SJSA1 (cell line): ENCODE measurements around the gene RAPGEF5. TPM values are rescaled to one million over a fixed set of nuclear protein-coding genes. Genes with fewer than 3 reads are reported as not detected.

Experiments used
- DNase-seq, 2 experiments: peaks; one replicate each; pipeline ENCODE4 v3.0.0-alpha.2; 2015 to 2020; ENCODE audit warnings: low spot score in 2 of 2, low read depth in 1 of 2
- H3K27ac ChIP-seq: fragments of 250-450 bp; sonication (Bioruptor Pico); 2 replicates; pipeline ENCODE4 v1.5.1; 2020; ENCODE audit warnings: mild to moderate bottlenecking, moderate library complexity
- H3K27me3 ChIP-seq: fragments of 250-450 bp; sonication (Bioruptor Pico); replicated peaks from 2 replicates; pipeline ENCODE4 v1.5.1; 2020; ENCODE audit warnings: mild to moderate bottlenecking, moderate library complexity
- H3K36me3 ChIP-seq: fragments of 250-450 bp; sonication (Bioruptor Pico); 2 replicates; pipeline ENCODE4 v1.5.1; 2020; ENCODE audit warnings: mild to moderate bottlenecking
- H3K4me1 ChIP-seq: fragments of 250-450 bp; sonication (Bioruptor Pico); replicated peaks from 2 replicates; pipeline ENCODE4 v1.6.1; 2021; ENCODE audit warnings: mild to moderate bottlenecking
- H3K4me3 ChIP-seq: fragments of 250-450 bp; sonication (Bioruptor Pico); 2 replicates; pipeline ENCODE4 v1.5.1; 2020; ENCODE audit warnings: mild to moderate bottlenecking
- H3K9me3 ChIP-seq: fragments of 250-450 bp; sonication (Bioruptor Pico); replicated peaks from 2 replicates; pipeline ENCODE4 v1.5.1; 2020; ENCODE audit warnings: mild to moderate bottlenecking
- total RNA-seq: library from RNA; depleted of rRNA; stranded (reverse); fragments of >200 nt; shearing (Covaris generic); gene quantifications from 2 replicates; pipeline ENCODE4 v1.2.3, GENCODE V29; 2014

Gene RAPGEF5
- total RNA-seq, 1 experiment from 2014 or later, result 0.03 TPM

GRCh38 chr7:22390516-22390915, 33.6 kb upstream of the RAPGEF5 start:
- Histone ChIP-seq H3K9me3 (no peaks in the 10 kb centered on the region), H3K4me3 (no peak overlapping the region), H3K27me3 (no peaks in the 10 kb centered on the region; the same call in 1 of the 2 replicates), H3K4me1 (no peaks in the 10 kb centered on the region), H3K36me3 (no peaks in the 10 kb centered on the region), H3K27ac (no peak overlapping the region)
- DNase-seq, result no peak

GRCh38 chr7:22389892-22390291, 32.9 kb upstream of the RAPGEF5 start:
- H3K36me3 ChIP-seq, result no peaks in the 10 kb centered on the region
- H3K4me1 ChIP-seq, result no peaks in the 10 kb centered on the region
- DNase-seq, result no peak

DNA sequence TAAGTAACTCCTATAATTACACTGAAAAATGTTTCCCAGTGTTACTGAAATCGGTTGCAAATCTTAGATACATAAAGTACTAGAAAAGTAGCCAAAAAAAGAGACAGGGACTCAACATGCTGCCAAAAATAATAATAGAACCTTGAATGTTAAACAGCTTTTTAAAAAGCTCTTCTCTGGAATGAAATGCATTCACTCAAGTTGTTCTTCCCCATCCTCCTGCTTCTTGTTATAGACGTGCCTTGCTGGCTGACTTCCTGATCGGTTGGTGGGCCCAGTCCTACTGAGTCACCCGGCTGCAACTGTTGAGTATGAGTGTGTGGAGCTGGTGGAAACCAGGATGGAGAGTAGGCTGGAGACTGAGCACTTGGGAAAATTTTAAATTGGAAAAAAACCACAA, 30.6 kb upstream of the RAPGEF5 start:
- no peak for DNase-seq

More at GRCh38 chr7:22389892-22390291, 32.9 kb upstream of the RAPGEF5 start:
- Histone ChIP-seq H3K9me3 (no peaks in the 10 kb centered on the region), H3K4me3 (no peak overlapping the region), H3K27me3 (no peaks in the 10 kb centered on the region; the same call in 1 of the 2 replicates), H3K27ac (no peak overlapping the region)

GRCh38 chr7:22386865-22387264, 29.9 kb upstream of the RAPGEF5 start:
- Histone ChIP-seq H3K4me1 (no peaks in the 10 kb centered on the region), H3K27me3 (peaks cover 4% of the 10 kb centered on the region; the same call in 1 of the 2 replicates), H3K9me3 (no peaks in the 10 kb centered on the region), H3K27ac (no peak overlapping the region), H3K4me3 (no peak overlapping the region), H3K36me3 (no peaks in the 10 kb centered on the region)
- no peak for DNase-seq

More for the DNA sequence above, 30.6 kb upstream of the RAPGEF5 start:
- Histone ChIP-seq H3K27me3 (peaks cover 4% of the 10 kb centered on the region; the same call in 1 of the 2 replicates), H3K36me3 (no peaks in the 10 kb centered on the region), H3K4me3 (no peak overlapping the region), H3K27ac (no peak overlapping the region), H3K4me1 (no peaks in the 10 kb centered on the region), H3K9me3 (no peaks in the 10 kb centered on the region)

DNA sequence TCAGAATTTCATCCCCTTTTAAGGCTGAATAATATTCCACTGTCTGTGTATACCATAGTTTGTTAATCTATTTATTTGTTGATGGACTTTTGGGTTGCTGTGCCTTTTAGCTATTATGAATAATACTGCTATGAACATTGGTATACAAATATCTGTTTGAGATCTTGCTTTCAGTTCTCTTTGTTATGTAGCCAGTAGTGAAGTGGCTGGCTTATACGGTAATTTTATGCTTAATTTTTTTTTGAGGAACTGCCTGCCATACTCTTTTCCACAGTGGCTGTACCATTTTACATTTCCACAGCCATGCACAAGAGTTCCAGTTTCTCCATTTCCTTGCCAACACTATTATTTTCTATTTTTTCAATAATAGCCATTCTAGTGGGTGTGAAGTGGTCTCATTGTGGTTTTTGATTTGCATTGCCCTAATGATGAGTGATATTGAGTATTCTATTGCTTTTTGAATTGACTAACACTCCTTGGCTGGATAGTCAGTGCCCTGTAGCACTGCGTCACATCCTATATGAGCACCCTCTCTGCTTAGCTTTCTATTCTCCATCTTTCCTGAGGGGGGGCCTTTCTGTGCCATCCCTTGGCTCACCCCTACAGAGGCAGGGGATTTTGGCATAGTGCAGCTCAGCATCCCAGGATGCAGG, 29.4 kb upstream of the RAPGEF5 start:
- Histone ChIP-seq H3K9me3 (no peaks in the 10 kb centered on the region), H3K36me3 (no peaks in the 10 kb centered on the region)

DNA sequence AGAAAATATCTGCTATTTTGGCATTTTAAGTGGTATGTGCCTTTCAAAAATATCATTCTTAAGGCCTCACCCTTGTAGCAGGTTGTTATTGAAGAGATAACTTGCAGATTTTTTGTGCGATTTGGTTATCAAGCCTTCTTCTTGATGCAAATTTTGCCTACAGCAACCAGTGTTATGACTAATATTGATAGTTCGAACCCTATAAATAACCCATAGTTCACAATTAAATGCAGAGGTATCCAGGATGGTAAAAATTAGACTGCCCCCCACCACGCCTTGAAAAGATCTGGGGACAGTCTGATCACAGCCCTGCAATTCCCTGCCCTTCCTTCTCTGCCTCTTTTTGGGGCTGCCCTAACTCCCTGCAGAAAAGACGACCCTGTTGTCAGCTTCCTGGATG, 28.4 kb upstream of the RAPGEF5 start:
- Histone ChIP-seq H3K27ac (no peak overlapping the region), H3K36me3 (no peaks in the 10 kb centered on the region), H3K4me3 (no peak overlapping the region), H3K9me3 (no peaks in the 10 kb centered on the region), H3K27me3 (peaks cover 4% of the 10 kb centered on the region; the same call in 1 of the 2 replicates), H3K4me1 (no peaks in the 10 kb centered on the region)
- DNase-seq, result no peak

More for the DNA sequence above, 29.4 kb upstream of the RAPGEF5 start:
- H3K4me3 ChIP-seq, result no peak overlapping the region
- no peak overlapping the region for H3K27ac ChIP-seq
- no peaks in the 10 kb centered on the region for H3K4me1 ChIP-seq
- H3K27me3 ChIP-seq, result peaks cover 4% of the 10 kb centered on the region; the same call in 1 of the 2 replicates
- DNase-seq, result no peak

- H3K9me3 ChIP-seq, result no peaks in the 10 kb centered on the region
- no peaks in the 10 kb centered on the region for H3K4me1 ChIP-seq
- no peaks in the 10 kb centered on the region for H3K36me3 ChIP-seq
- no peak overlapping the region for H3K4me3 ChIP-seq
- H3K27me3 ChIP-seq, result peaks cover 16% of the 10 kb centered on the region
- DNase-seq, result no peak
- no peak overlapping the region for H3K27ac ChIP-seq
These were observed 23.4 kb upstream of the RAPGEF5 start for GRCh38 chr7:22380333-22380732.

- no peak for DNase-seq
- Histone ChIP-seq H3K36me3 (no peaks in the 10 kb centered on the region), H3K9me3 (no peaks in the 10 kb centered on the region), H3K27ac (no peak overlapping the region), H3K4me1 (no peaks in the 10 kb centered on the region), H3K27me3 (peaks cover 16% of the 10 kb centered on the region), H3K4me3 (no peak overlapping the region)
These were observed 21.4 kb upstream of the RAPGEF5 start for GRCh38 chr7:22378199-22378980.

DNA sequence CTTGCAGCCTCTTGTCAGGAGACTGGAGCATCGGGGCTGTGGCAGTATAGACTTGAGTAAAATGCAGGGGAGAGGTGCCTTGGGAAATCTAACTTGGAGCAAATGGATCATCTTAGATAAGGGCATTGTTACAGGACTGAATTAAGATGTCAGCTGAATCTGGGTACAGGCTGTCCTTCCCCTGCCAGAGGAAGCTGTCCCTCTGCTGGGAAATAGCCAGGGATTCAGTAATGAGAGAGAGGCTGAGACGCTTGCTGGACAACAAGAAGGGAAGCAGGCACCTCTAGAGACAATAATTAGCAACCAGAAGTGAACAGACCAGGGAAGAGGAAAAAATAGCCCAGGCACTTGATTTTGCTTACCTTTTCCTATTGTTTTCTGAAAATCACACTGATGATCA, 20.7 kb upstream of the RAPGEF5 start:
- H3K4me3 ChIP-seq, result no peak overlapping the region
- no peaks in the 10 kb centered on the region for H3K4me1 ChIP-seq
- no peak for DNase-seq
- H3K9me3 ChIP-seq, result no peaks in the 10 kb centered on the region
- H3K36me3 ChIP-seq, result no peaks in the 10 kb centered on the region
- H3K27ac ChIP-seq, result no peak overlapping the region
- H3K27me3 ChIP-seq, result peaks cover 11% of the 10 kb centered on the region; the same call in 1 of the 2 replicates

DNA sequence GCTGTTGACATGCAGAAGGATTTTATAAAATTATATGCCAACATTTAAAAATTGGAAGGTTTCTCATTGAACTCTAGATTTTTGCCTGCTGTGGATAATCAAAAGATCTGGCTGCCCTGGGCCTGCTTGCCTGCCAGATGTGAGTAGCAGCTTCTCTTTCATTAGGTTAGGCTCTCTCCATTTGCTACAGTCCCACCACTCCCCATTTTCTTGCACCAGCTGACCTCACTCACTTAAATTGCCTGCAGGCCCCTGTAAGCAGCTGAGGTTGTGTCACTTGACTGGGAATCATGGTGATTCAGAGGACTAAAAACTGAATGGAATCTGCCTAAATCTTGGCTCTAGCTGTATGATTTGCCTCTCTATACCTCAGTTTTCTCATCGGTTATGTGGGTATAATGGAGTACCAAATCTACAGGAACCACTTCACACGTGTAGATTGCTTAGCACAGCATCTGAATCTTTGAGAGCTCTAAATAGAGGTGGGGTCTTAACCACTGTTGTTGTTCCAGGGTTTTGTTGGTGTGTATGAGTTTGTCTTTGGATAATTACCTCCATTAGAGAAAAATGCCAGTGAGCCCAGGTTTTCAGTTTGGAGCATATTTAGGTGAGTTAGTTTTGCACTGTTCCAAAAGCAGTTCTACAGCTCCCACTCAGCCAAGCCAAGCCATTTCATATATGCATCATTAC, 18.6 kb upstream of the RAPGEF5 start:
- H3K27ac ChIP-seq, result no peak overlapping the region

GRCh38 chr7:22373911-22374310, 17.0 kb upstream of the RAPGEF5 start:
- Histone ChIP-seq H3K27ac (no peak overlapping the region), H3K4me1 (no peaks in the 10 kb centered on the region), H3K27me3 (peaks cover 23% of the 10 kb centered on the region), H3K9me3 (no peaks in the 10 kb centered on the region), H3K36me3 (no peaks in the 10 kb centered on the region), H3K4me3 (no peak overlapping the region)
- DNase-seq, result no peak

More for the DNA sequence above, 18.6 kb upstream of the RAPGEF5 start:
- H3K27me3 ChIP-seq, result peaks cover 21% of the 10 kb centered on the region
- H3K4me1 ChIP-seq, result no peaks in the 10 kb centered on the region
- no peaks in the 10 kb centered on the region for H3K9me3 ChIP-seq
- H3K36me3 ChIP-seq, result no peaks in the 10 kb centered on the region
- H3K4me3 ChIP-seq, result no peak overlapping the region
- no peak for DNase-seq

GRCh38 chr7:22373388-22373787, 16.4 kb upstream of the RAPGEF5 start:
- no peak overlapping the region for H3K27ac ChIP-seq
- H3K27me3 ChIP-seq, result peaks cover 23% of the 10 kb centered on the region
- no peak for DNase-seq
- H3K4me1 ChIP-seq, result no peaks in the 10 kb centered on the region
- H3K36me3 ChIP-seq, result no peaks in the 10 kb centered on the region
- H3K9me3 ChIP-seq, result no peaks in the 10 kb centered on the region
- H3K4me3 ChIP-seq, result no peak overlapping the region

- no peak overlapping the region for H3K27ac ChIP-seq
These were observed 15.9 kb upstream of the RAPGEF5 start for GRCh38 chr7:22372863-22373262.

DNA sequence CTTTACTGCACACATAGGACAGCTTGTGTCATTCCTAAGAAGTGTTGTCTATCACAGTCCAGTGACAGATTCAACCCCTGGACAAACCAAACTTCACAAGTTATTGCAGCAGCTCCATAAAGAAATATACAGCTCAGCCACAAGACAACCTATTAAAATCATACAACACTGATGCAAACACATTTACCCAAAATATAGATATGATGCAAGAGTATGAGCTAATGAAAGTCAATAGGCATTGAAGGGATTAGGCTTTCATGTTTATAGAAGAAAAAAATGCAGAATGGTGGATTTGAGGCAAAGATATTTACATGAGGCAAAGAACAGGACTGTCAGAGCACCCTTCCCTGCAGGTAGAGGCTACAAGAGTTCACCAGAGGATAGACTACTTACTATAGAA, 14.9 kb upstream of the RAPGEF5 start:
- Histone ChIP-seq H3K36me3 (no peaks in the 10 kb centered on the region), H3K27ac (no peak overlapping the region), H3K9me3 (no peaks in the 10 kb centered on the region), H3K4me1 (no peaks in the 10 kb centered on the region), H3K4me3 (no peak overlapping the region), H3K27me3 (peaks cover 20% of the 10 kb centered on the region)
- DNase-seq, result no peak

More at GRCh38 chr7:22372863-22373262, 15.9 kb upstream of the RAPGEF5 start:
- Histone ChIP-seq H3K27me3 (peaks cover 23% of the 10 kb centered on the region), H3K36me3 (no peaks in the 10 kb centered on the region), H3K9me3 (no peaks in the 10 kb centered on the region), H3K4me3 (no peak overlapping the region), H3K4me1 (no peaks in the 10 kb centered on the region)
- DNase-seq, result no peak
